ENCODE results near the gene NCOA7. TPM values are rescaled to one million over a fixed set of nuclear protein-coding genes. Genes with fewer than 3 reads are reported as not detected.

The NCOA7 gene
- total and polyA plus RNA-seq, 10 of the 15 experiments (the other 5 are each of a cell fraction or from before 2014, with no cell fraction given): 18.9 to 50.3 (median 34.2) TPM

DNA sequence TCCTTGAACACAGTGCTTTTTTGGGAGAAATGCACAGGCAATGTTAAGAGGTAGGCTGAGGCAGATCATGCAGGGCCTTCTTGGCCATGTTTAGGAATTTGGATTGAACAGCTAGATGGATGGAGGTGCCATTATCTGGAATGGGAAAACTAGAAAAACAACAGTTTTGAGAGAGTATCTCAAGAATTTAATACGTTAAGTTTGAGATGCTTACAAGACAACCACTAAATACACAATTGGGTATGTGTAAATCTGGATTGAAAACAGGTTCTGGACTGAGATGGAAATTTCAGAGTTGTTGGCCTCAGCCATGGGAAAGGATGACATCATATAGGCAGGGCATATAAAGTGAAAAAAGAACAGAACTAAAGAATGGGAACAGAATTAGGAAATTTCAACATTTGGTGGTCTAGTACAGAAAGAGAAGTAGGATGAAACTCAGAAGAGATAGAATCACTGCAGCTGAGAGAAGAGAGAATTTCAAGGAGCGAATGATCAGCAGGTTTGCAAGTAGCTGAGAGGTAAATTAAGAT is 37.1 kb downstream of the NCOA7 start (continued):
- TF ChIP-seq ZSCAN29 (IDR thresholded peaks at IDR 0.05): no peak
- no peak for TF ChIP-seq NFYA (IDR thresholded peaks at IDR 0.05; ENCODE audit: borderline replicate concordance, low read depth, low read length)
- TF ChIP-seq ZNF217 (IDR thresholded peaks at IDR 0.05): no peak
- TF ChIP-seq WRNIP1 (IDR thresholded peaks at IDR 0.05; ENCODE audit: borderline replicate concordance, low read depth, low read length): no peak
- no peak for TF ChIP-seq BCL11A (IDR thresholded peaks at IDR 0.05; ENCODE audit: low read depth, low read length)
- no peak for TF ChIP-seq CREM (IDR thresholded peaks at IDR 0.05; ENCODE audit: low read depth)

DNA sequence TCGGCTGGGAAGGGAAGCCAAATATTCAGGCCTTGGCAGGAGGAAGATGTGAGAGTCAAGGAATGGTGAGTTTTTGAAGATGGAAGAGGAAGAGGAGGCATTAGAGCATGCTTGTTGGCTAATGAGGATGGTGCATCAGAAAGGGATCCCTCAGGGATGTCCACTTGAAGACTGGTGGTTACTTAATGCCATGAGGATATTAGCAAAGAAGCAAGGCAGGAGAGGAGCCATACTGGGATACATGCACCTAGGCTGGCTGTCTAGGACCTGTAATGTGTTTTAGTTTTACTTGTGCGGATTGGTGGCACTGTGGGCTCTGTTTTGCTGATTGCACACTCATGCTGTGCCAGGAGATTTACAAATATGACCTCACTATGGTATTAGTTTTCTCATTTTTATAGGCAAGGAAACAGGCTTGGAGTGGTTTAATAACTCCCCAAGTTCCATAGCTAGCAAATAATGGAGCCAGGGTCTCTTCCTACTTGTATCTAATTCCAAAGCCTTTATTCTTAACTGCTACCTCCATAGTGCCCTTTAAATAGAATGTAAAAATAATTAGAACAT is 37.8 kb downstream of the NCOA7 start:
- no peaks in the 10 kb centered on the region for H3K27me3 ChIP-seq (replicated peaks in 1 of 2; ENCODE audit: control insufficient read depth in 2 of 2, insufficient read depth in 2 of 2, low read length in 1 of 2)
- H3K9me3 ChIP-seq (replicated peaks; ENCODE audit: control insufficient read depth, insufficient read depth, low read length): no peaks in the 10 kb centered on the region
- no peak overlapping the region for H2AFZ ChIP-seq (ENCODE audit: control insufficient read depth, low read depth, low read length)
- SMC1A ChIA-PET (ENCODE audit: uncharacterized antibody, unreplicated experiment): interaction anchor here (0.9 to 13.4 kb wide), 4 partner anchors 8 to 35 kb away, joined by 3 to 161 read pairs (median 20); partner anchors contain the start of gene NCOA7
- TF ChIP-seq NFIC (IDR thresholded peaks at IDR 0.05; ENCODE audit: low read depth, low read length): no peak
- TF ChIP-seq IKZF1 (conservative IDR thresholded peaks at IDR 0.05): no peak
- TF ChIP-seq, protein P1, sequence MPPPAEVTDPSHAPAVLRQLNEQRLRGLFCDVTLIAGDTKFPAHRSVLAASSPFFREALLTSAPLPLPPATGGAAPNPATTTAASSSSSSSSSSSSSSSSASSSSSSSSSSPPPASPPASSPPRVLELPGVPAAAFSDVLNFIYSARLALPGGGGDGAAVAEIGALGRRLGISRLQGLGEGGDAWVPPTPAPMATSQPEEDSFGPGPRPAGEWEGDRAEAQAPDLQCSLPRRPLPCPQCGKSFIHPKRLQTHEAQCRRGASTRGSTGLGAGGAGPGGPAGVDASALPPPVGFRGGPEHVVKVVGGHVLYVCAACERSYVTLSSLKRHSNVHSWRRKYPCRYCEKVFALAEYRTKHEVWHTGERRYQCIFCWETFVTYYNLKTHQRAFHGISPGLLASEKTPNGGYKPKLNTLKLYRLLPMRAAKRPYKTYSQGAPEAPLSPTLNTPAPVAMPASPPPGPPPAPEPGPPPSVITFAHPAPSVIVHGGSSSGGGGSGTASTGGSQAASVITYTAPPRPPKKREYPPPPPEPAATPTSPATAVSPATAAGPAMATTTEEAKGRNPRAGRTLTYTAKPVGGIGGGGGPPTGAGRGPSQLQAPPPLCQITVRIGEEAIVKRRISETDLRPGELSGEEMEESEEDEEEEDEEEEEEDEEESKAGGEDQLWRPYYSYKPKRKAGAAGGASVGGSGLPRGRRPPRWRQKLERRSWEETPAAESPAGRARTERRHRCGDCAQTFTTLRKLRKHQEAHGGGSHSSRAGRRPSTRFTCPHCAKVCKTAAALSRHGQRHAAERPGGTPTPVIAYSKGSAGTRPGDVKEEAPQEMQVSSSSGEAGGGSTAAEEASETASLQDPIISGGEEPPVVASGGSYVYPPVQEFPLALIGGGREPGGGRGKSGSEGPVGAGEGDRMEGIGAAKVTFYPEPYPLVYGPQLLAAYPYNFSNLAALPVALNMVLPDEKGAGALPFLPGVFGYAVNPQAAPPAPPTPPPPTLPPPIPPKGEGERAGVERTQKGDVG (CRISPR knock-in tag; IDR thresholded peaks at IDR 0.05): no peak
- TF ChIP-seq, protein P2, sequence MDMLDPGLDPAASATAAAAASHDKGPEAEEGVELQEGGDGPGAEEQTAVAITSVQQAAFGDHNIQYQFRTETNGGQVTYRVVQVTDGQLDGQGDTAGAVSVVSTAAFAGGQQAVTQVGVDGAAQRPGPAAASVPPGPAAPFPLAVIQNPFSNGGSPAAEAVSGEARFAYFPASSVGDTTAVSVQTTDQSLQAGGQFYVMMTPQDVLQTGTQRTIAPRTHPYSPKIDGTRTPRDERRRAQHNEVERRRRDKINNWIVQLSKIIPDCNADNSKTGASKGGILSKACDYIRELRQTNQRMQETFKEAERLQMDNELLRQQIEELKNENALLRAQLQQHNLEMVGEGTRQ (IDR thresholded peaks at IDR 0.05; ENCODE audit: borderline replicate concordance, low read depth, low read length): no peak
- TF ChIP-seq NFYA (IDR thresholded peaks at IDR 0.05; ENCODE audit: borderline replicate concordance, low read depth, low read length): no peak
- no peak for TF ChIP-seq CEBPB (IDR thresholded peaks at IDR 0.05; ENCODE audit: borderline replicate concordance in 1 of 2, low read depth in 2 of 2, low read length in 2 of 2)
- in situ Hi-C loops (cut with MboI) (no loop called here), intact Hi-C loops (cut with micrococcal nuclease; ENCODE audit: unreplicated experiment) (no loop called here)
- RAD21 ChIA-PET (ENCODE audit: unreplicated experiment): interaction anchor here (8.2 kb wide), 1 partner anchor 34 kb away, joined by 135 read pairs; the partner anchor contains the start of gene NCOA7
- ATAC-seq (no peak), DNase-seq (ENCODE audit: low read depth, low spot score) (no peak), FAIRE-seq (no peak)
- CTCF ChIA-PET: interaction anchor here (0.8 to 2.4 kb wide), 9 partner anchors 10 to 146 kb away, joined by 3 to 7 read pairs (median 3); partner anchors contain the start of gene HINT3
- H3K4me1 ChIP-seq (ENCODE audit: control insufficient read depth, insufficient read depth, low read length): peaks cover 18% of the 10 kb centered on the region
- no peak overlapping the region for H3K4me3 ChIP-seq
- BruUV-seq (replicated peaks): no TSS peak
- peaks cover 21% of the 10 kb centered on the region for H3K79me2 ChIP-seq (ENCODE audit: control insufficient read depth, insufficient read depth, low read length)
- H3K4me2 ChIP-seq (ENCODE audit: control insufficient read depth, insufficient read depth): no peak overlapping the region
- H3K9ac ChIP-seq (ENCODE audit: control insufficient read depth, insufficient read depth, low read length): no peak overlapping the region
- H3K36me3 ChIP-seq (ENCODE audit: control insufficient read depth in 2 of 2, insufficient read depth in 2 of 2, low read length in 1 of 2): no peaks in the 10 kb centered on the region
- no peaks in the 10 kb centered on the region for H4K20me1 ChIP-seq (ENCODE audit: control insufficient read depth, insufficient read depth)
- 97% methylated on average over 2 of the region's 2 CpGs for WGBS (ENCODE audit: insufficient coverage, insufficient replicate concordance, low lambda C conversion rate, missing lambda C conversion rate)
- H3K27ac ChIP-seq (ENCODE audit: control insufficient read depth, insufficient read depth): no peak overlapping the region
- POLR2A ChIA-PET: interaction anchor here (0.7 to 1.5 kb wide), 2 partner anchors 16 to 27 kb away, joined by 3 to 6 read pairs; no protein-coding TSS in a partner anchor

Data from GM12878 (cell line).